ENCODE measurements around the gene C1orf105. TPM values are rescaled to one million over a fixed set of nuclear protein-coding genes. Genes with fewer than 3 reads are reported as not detected.

The C1orf105 gene
- total and polyA plus RNA-seq, 2 of the 13 experiments (the other 11 are each of a cell fraction or from before 2014, with no cell fraction given) = 0.15 to 0.45 TPM

- TF ChIP-seq ARID2 (CRISPR knock-in tag; IDR thresholded peaks at IDR 0.05; ENCODE audit: borderline replicate concordance) = no peak
- 0 out of 2 replicates have a peak, but pooled peaks have one; percentile 29 for TF ChIP-seq NCOA2 (CRISPR knock-in tag; IDR thresholded peaks at IDR 0.05)
- TF ChIP-seq ARNTL (CRISPR knock-in tag; IDR thresholded peaks at IDR 0.05) = peak; percentile 93
- no peak for TF ChIP-seq ZNF550 (CRISPR knock-in tag; IDR thresholded peaks at IDR 0.05; ENCODE audit: borderline replicate concordance)
- TF ChIP-seq PPARG (CRISPR knock-in tag; conservative IDR thresholded peaks at IDR 0.05) = no peak
- TF ChIP-seq FOSL2 (CRISPR knock-in tag; IDR thresholded peaks at IDR 0.05) = peak; percentile 18; the same call in 1 of the 2 replicates
- no peak for TF ChIP-seq RFXANK (CRISPR knock-in tag; IDR thresholded peaks at IDR 0.05)
- no peak for TF ChIP-seq ZNF431 (CRISPR knock-in tag; IDR thresholded peaks at IDR 0.05; ENCODE audit: borderline replicate concordance, low read depth)
- no peak for TF ChIP-seq EP300 (IDR thresholded peaks at IDR 0.05; ENCODE audit: low read depth in 2 of 2, low read length in 2 of 2)
- TF ChIP-seq EP300 (CRISPR knock-in tag; IDR thresholded peaks at IDR 0.05; ENCODE audit: borderline replicate concordance) = peak; percentile 45
- peak; percentile 79 for TF ChIP-seq ZNF687 (CRISPR knock-in tag; IDR thresholded peaks at IDR 0.05)
- no peak for TF ChIP-seq ZNF710 (CRISPR knock-in tag; IDR thresholded peaks at IDR 0.05; ENCODE audit: borderline replicate concordance)
- TF ChIP-seq BHLHE40 (IDR thresholded peaks at IDR 0.05; ENCODE audit: low read length) = peak; percentile 91
- TF ChIP-seq ZUFSP (CRISPR knock-in tag; IDR thresholded peaks at IDR 0.05; ENCODE audit: borderline replicate concordance) = no peak
- 0 out of 2 replicates have a peak, but pooled peaks have one; percentile 66 for TF ChIP-seq KDM5B (CRISPR knock-in tag; IDR thresholded peaks at IDR 0.05; ENCODE audit: borderline replicate concordance)
- TF ChIP-seq ASH2L (IDR thresholded peaks at IDR 0.05; ENCODE audit: insufficient read length, low read depth, low read length) = no peak
- TF ChIP-seq ZNF776 (CRISPR knock-in tag; IDR thresholded peaks at IDR 0.05) = 0 out of 2 replicates have a peak, but pooled peaks have one; percentile 20
- 0 out of 2 replicates have a peak, but pooled peaks have one; percentile 44 for TF ChIP-seq ZBTB7A (CRISPR knock-in tag; IDR thresholded peaks at IDR 0.05)
These were observed 30.0 kb downstream of the C1orf105 start (continued) for GRCh38 chr1:172450524-172450885.

Measured in HepG2 (cell line).